Forelimb muscle (tissue), 1 donor: ENCODE results near the gene DRD1. TPM values are rescaled to one million over a fixed set of nuclear protein-coding genes. Genes with fewer than 3 reads are reported as not detected.
"Not testable (repeated sequence)": the region's sequence is repeated elsewhere in the genome, so short reads cannot be mapped to it uniquely, and the experiment has no call there.

ENCODE experiments used
- DNase-seq: peaks from one replicate; pipeline ENCODE4 v3.0.0-alpha.2; 2013; ENCODE audit warnings: low read depth
- polyA plus RNA-seq: library from polyadenylated mRNA; unstranded; fragments of 120-200 nt; gene quantifications from one replicate; pipeline ENCODE4 v1.2.1, GENCODE V29; 2013; ENCODE audit not compliant: insufficient read length

The DRD1 gene
- polyA plus RNA-seq, 1 donor: not detected

DNA sequence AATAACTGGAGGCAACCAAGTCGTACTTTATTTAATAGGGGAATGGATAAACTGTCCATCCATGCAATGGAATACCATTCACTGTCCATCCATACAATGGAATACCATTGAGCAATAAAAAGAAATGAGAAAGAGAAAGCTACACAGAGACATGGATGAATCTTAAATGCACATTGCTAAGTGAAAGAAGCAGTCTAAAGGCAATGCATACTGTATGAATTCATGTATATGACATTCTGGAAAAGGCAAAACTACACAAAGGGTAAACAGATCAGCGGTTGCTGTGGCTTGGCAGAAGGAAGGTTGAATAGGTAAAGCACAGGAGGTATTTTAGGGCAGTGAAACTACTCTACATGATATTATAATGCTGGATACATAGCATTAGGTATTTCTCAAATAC lies 16.2 kb downstream of the DRD1 start:
- no peak for DNase-seq

DNA sequence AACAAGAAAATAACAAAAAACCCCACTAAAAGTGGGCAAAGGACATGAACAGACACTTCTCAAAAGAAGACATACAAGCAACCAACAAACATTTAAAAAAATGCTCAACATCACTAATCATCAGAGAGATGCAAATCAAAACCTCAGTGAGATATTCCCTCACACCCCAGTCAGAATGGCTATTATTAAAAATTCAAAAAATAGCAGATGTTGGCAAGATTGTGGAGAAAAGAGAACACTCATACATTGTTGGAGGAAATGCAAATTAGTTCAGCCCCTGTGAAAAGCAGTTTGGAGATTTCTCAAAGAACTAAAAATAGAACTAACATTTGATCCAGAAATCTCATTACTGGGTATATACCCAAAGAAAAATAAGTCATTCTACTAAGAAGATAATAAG lies 19.4 kb downstream of the DRD1 start:
- not testable (repeated sequence) for DNase-seq

DNA sequence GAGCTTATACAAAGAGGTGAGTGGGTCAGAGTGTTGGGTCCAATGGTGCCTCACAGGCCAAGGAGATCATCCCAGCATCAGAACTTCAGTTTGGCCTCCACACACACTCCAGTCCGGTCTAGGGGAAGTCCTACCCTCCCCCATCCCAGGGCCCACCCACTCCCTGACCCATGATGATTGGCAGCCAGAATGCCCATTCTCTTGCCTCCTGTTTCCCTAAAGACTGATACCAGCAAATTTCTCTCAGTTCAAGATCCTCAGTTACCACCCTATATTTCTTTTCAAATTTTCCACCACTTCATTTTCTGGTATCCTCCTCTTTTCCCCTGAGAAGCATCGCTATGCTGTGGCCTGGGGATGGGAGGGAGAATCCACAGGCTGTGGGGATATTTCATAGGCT lies 21.9 kb downstream of the DRD1 start:
- DNase-seq: no peak

DNA sequence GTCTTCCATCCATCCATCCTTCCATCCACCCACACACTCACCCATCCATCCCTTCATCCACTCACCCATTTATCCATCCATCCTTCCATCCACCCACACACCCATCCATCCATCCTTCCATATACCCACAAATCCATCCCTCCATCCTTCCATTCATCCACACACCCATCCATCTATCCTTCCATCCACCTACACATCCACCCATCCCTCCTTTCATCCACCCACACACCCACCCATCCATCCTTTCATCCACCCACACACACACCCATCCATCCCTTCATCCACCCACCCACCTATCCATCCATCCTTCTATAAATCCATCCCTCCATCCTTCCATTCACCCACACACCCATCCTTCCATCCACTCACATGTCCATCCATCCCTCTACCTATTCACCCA lies 23.6 kb downstream of the DRD1 start:
- no peak for DNase-seq

DNA sequence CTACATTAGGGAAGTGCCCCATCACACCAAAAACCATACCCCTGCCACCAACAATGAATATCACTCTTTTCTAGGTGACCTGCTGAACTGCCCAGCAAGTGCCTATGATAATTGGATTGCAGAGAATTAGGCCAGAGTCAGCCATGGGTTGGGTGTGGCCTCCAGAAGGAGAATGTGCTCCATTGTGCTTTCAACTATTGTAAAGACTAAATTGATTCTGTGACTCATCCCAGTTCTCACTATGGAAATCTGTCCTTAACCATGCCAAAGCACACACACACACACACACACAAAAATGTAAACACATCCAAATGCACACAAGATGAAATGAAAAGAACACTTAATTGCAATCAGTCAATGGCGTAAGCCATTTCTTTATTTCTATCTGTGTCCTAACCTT lies 25.7 kb downstream of the DRD1 start:
- DNase-seq: no peak

DNA sequence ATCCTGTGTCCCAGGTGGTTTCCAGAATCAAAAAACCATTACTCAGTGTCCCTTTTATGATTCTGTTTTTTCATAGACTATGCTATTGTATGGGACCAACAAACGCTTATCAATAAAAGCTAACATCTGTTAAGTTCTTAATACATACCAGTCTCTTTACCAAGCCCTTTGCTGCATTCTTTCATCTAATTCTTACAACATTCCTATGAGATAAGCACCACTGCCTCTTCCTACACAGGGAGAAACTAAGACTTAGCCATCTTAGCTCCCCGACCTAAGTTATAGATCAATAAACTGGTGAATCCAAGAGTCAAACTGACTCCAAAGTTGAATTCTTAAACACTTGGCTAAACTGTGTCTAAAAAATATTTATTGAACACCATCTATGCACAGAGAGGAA lies 26.6 kb downstream of the DRD1 start:
- no peak for DNase-seq

DNA sequence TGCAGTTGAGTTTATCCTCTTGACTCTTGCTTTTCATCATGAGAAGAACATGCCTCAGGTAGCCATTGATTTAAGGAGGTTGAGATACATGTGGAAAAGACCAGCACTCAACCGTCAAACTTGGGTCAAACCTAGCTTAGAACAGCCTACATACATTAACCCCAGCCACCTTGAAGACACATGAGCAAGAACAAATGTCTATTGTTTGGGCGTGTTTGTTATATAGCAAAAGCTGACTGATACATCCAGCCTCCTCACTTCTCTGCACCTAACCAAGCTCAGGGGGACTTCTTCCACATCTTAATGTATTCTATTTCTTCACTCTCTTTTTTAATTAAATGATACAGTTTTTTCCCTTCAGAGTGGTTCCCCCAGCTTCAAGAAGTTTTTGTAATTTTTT lies 28.7 kb downstream of the DRD1 start:
- no peak for DNase-seq

DNA sequence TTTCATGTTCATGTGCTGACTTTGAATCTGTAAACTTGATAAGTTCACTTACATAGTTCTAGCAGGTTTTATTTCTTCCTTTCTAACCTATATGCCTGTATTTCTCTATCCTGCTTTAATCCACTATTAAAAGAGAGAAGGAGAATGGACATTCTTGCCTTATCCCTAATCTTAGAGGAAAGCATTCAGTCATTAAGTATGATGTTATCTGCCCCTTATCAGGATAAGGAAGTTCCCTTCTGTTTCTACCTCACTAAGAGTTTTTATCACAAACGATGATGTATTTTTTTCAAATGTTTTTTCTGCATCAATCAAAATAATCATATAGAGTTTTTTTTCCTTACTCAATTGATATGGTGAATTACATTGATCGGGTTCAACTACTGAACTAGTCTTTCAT lies 33.1 kb downstream of the DRD1 start:
- DNase-seq: no peak

DNA sequence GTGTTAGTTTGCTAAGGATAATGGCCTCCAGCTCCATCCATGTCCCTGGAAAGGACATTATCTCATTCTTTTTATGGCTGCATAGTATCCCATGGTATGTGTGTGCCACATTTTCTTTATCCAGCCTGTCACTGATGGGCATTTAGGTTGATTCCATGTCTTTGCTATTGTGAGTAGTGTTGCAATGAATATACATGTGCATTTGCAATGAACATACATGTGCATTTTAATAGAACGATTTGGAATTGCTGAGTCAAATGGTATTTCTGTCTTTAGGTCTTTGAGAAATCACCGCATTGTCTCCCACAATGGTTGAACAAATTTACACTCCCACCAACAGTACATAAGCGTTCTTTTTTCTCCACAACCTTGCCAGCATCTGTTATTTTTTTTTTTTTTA lies 37.7 kb downstream of the DRD1 start:
- DNase-seq: no peak

DNA sequence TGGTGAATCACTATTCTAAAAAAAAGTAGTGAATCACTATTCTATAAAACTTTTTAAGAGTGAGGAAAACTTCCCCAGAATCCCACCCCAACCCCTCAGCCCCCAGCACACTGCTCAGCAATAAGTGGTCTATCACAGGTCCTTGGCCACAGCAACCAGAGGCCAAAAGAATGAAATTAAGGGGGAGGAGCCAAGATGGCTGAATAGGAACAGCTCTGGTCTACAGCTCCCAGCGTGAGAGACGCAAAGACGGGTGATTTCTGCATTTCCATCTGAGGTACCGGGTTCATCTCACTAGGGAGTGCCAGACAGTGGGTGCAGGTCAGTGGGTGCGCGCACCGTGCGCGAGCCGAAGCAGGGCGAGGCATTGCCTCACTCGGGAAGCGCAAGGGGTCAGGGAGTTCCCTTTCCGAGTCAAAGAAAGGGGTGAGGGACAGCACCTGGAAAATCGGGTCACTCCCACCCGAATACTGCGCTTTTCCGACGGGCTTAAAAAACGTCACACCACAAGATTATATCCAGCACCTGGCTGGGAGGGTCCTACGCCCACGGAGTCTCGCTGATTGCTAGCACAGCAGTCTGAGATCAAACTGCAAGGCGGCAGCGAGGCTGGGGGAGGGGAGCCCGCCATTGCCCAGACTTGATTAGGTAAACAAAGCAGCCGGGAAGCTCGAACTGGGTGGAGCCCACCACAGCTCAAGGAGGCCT lies 46.2 kb downstream of the DRD1 start:
- not testable (repeated sequence) for DNase-seq

DNA sequence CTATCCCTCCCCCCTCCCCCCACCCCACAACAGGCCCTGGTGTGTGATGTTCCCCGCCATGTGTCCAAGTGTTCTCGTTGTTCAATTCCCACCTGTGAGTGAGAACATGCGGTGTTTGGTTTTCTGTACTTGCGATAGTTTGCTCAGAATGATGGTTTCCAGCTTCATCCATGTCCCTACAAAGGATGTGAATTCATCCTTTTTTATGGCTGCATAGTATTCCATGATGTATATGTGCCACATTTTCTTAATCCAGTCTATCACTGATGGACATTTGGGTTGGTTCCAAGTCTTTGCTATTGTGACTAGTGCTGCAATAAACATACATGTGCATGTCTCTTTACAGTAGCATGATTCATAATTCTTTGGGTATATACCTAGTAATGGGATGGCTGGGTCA lies 48.6 kb downstream of the DRD1 start:
- not testable (repeated sequence) for DNase-seq

DNA sequence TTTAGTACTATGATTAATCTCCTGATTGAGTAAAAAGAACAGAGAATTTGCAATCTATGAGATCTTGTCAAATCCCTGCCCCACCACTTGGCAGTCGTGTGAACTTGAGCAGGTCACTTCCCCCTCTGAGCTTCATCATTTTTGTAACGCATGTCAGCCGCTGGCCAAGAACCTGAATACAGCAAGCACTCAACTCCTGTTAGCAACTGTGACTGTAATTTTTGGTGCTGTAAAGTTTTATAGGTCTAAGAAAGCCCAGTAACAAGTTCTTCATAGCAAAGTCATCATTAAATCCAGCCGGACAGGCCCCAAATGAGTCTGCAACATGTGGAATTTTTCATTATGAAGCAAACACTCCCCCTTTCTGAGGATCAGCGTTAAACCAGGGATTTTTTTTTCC lies 49.4 kb downstream of the DRD1 start:
- no peak for DNase-seq

DNA sequence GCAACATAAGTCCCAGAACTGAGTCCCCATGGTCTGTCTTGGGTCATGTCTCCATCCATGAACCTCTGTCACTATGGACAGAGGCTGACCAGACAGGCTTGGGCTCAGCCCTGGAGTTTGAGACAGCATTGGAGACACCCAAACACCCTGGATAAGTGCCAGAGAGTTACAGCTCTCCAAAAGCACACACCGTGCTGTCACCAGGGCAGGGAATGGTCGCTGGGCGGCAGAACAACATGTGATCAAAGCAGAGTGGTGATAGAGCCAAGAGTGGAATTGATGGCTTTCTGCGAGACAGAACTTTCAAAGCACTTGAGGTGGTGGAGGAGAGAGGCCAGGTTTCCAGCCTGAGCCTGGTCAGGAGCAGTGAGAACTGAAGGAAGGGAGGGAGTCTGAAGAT lies 50.1 kb downstream of the DRD1 start:
- no peak for DNase-seq

DNA sequence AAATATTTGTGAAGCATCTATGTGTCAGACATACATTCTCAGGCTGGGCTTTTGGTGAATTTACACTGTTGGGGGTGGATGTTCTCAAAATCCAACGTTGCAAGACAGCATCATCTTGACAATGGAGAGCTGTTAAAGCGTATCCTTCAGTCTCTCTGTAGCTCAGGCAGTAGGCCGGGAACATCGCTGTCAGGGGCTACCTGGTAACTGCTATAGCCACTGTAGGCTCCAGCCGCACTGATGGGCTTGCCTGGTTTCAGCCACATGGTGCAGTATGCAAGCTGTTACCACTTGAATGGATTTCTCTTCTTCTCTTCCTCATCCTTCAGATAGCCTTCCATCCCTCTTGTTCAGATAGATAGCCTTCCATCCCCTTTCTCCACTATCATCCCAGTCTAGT lies 51.7 kb downstream of the DRD1 start:
- no peak for DNase-seq

DNA sequence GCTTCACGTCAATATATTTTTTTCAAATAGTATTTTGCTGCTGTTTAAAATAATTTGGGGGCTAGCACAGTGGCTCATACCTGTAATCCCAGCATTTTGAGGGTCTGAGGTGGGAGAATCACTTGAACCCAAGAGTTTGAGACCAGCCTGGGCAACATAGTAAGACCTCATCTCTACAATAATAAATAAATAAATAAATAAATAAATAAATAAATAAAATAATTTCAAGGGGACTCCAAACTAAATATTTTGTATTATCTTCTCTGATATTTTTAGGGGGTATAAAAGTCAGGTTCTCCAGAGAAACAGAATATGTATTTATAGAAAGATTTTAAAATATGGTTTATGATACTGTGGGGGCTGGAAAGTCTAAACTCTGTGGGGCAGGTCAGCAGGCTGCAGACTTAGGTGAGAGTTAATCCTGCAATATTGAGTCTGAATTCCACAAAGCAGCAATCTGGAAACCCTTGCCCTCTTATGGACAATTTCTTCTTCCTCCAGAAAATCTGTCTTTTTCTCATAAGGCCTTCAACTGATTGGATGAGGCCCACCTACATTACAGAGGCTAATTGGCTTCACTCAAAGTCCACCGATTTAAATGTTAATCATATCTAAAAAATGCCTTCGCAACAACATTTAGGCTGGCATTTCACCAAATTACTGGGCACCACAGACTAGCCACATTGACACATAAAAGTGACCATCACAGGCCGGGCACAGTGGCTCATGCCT lies 53.5 kb downstream of the DRD1 start:
- no peak for DNase-seq

Other genes with a start within 250 kb of the DRD1 start
- gene SFXN1, start 34.4 kb upstream of the DRD1 start, polyA plus RNA-seq: 19.6 TPM
- gene HRH2, start 213.9 kb upstream of the DRD1 start, polyA plus RNA-seq: 0.90 TPM